HG03045 (cell line): Measurements from ENCODE around the gene DPCD.

Experiments
- ATAC-seq: cut with Tn5 transposase; IDR thresholded peaks from one replicate; pipeline ENCODE4 v1.9.1; 2021; ENCODE audit warnings: mild to moderate bottlenecking, moderate library complexity; ENCODE audit not compliant: unreplicated experiment

DPCD gene

GRCh38 chr10:101653536-101653935 is 65.4 kb downstream of the DPCD start:
- ATAC-seq = no peak

- ATAC-seq = no peak
These were observed 67.4 kb downstream of the DPCD start for GRCh38 chr10:101655570-101655969.

- ATAC-seq = no peak
These were observed 68.8 kb downstream of the DPCD start for GRCh38 chr10:101656890-101657289.

- ATAC-seq = no peak
These were observed 70.9 kb downstream of the DPCD start for GRCh38 chr10:101658975-101659374.
